GM19455 (cell line): ENCODE measurements around the gene SNAPC3.
"Not testable (repeated sequence)": the region's sequence is repeated elsewhere in the genome, so short reads cannot be mapped to it uniquely, and the experiment has no call there.

Source experiments
- ATAC-seq: cut with Tn5 transposase; IDR thresholded peaks from one replicate; pipeline ENCODE4 v1.9.1; 2021; ENCODE audit not compliant: unreplicated experiment

The SNAPC3 gene

DNA sequence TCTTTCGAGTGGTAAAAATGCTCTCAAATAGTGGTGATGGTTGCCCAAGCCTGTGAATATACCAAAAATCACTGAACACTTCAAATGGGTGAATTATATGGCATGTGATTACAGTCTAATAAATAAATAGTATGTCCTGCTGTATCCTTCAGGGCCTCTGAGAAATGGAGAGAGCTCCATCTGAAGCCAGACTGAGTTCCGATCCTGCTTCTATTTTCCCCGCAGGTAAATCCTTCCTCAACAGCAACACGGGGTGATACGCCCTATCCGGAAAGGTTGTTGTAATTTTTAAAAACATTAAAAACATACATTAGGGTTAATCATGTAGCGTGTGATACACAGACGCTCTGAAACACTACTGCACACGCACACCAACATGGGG lies 695 bp upstream of the SNAPC3 start:
- ATAC-seq: no peak

DNA sequence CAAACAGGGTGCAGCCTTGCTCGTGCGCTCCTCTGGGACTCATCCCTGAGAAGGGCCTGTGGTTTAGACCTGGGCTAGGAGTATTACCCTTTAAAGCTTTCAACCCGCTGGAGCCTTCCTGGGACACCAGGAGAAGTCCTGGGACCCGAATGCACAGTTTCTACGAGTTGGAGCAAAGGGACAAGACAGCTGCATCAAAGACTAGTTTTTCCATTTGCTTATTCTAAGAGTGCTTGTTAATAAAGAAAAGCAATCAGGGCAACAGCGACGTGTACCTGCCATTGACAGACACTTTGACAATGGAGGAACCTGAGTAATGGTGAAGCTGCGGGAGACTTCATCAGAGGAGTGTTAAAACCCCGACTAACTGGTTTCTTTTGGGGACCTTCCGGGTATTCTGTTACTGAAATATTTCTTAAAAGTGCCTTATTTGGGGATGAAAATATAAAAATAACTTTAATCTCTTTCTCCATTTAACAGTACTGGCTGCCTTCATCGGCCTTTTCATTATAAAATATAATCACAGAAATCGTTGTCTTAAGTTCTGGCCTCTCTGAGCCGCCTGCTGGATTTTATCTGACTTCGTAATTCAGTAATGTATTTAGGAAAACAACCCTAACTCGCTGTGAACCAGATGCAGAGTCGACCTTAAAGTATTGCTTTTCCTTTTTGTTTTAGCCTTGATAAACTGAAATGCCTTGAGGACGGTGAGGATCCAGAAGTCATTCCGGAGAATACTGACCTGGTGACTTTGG lies 732 bp downstream of the SNAPC3 start:
- peak; percentile 17 for ATAC-seq

DNA sequence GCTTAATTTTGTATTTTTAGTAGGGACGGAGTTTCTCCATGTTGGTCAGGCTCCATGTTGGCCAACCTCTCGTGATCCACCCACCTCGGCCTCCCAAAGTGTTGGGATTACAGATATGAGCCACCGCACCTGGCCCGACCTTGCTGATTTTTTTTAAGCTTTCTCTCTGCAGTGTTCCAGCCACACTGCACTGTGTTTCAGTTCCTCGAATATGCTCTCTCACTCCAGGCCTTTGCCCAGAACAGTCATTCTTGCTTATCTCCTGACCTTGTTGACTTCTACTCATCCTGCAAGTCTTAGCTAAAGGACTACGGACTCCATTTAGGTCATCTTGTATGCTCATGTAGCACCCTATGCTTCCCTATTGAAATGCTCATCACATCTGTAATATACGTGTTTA lies 3.3 kb downstream of the SNAPC3 start:
- peak; percentile 30 for ATAC-seq

DNA sequence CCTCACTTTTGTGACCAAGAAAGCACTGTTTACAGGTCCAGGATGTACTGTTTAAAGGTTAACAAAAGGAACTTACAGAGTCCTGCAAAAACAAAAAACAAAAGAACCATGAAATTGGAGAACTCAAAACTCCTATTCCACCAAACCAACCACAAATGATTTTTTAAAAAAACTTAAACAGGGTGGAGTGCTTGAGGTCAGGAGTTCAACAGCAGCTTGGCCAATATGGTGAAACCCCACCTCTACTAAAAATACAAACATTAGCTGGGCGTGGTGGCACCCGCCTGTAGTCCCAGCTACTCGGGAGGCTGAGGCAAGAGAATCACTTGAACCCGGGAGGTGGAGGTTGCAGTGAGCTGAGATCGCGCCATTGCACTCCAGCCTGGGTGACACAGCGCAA lies 5.0 kb downstream of the SNAPC3 start:
- ATAC-seq: not testable (repeated sequence)

DNA sequence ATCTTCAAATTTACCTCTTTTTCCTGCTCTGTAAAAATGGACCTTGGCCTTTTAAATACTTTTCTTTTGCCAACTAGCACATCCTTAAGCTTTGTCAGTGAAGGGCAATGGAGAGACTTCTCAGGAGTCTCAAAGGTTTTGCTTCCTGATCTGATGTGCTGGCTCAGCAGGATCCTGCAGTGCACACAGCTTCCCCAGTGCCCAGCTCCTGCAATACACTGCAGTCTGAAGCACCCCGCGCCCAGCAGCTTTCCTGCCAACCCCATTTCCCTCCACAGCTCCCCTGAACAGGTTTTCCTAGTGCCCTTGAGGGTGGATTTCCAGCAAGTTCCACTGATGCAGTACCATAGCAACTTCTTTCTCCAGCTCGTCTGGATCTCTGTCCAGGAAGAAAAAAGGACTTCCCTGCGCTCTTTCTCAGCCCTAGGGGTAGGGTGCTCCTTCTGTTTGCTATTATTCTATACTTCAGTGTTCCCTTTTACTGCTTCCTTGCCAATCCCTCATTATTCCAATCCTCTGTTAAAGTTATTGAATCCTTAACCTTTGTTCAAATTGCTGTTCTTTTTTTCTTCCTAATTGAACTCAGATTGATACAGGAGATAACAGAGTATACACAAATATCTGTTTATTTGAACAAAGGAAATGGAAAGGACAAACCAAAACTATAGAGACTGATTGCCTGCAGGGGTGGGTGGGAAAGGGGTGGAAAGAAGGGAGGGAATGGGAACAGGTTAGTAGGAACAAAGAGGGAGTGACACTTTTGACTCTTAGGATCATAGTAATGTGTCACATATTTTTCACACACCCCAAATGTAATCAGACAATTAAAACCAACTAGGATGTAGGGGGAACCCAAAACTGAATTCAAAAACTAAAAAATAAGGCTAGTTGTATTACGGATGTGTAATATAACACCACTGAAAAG lies 8.5 kb downstream of the SNAPC3 start:
- no peak for ATAC-seq

DNA sequence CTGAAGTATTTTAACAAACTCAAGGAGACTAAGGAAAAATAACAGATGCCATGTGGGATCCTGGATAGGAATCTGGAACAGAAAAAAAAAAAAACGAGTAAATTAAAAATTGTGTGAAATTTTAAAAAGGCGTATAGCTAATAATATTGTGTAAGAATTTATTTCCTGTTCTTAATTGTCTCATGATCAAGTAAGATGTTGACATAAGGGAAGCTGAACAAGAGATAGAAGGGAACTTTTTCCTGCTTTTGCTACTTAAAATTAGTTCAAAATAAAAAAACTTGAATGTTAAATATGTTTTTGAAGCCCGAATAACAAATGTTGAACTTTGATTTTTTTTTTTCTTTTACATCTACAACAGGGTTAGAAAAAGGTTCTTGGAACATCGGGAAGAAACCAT lies 10.5 kb downstream of the SNAPC3 start:
- no peak for ATAC-seq

DNA sequence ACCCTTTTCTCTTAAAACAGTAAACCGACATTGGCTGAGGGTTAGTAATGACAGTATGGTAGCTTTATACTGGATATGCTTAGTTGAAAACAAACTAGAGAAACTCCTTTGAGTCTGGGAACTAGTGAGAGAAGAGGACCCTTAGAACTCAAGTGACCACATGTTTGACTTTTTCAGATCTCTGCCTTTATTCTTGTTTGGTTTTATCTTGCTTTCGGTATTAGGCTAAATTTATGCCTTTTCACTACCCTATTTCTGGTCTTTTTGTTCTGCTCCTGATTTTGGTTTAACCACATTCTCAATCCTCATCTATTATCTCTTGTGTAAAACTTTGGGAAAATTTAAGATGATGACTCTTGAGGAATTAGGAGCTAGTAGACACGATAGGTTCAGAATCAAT lies 11.0 kb downstream of the SNAPC3 start:
- no peak for ATAC-seq

DNA sequence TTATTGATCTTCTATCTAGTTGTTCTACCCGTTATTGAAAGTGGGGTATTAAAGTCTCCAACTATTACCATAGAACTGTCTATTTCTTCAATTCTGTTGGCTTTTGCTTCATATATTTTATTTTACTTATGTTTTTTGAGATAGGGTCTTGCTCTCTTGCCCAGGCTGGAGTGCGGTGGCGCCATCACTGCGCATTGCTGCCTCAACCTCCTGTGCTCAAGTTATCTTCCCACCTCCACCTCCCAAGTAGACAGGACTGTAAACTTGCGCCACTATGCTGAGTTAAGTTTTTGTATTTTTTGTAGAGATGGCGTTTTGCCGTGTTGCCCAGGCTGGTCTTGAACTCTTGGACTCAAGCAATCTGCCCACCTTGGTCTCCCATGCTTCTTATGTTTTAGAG lies 16.2 kb downstream of the SNAPC3 start:
- ATAC-seq: no peak

DNA sequence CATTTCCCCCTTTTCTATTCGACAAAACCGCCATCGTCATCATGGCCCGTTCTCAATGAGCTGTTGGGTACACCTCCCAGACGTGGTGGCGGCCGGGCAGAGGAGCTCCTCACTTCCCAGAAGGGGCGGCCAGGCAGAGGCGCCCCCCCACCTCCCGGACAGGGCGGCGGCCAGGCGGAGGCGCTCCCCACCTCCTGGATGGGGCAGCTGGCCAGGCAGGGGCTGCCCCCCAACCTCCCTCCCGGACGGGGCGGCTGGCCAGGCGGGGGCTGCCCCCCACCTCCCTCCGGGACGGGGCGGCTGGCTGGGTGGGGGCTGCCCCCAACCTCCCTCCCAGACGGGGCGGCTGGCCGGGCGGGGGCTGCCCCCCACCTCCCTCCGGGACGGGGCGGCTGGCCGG lies 19.2 kb downstream of the SNAPC3 start:
- not testable (repeated sequence) for ATAC-seq

DNA sequence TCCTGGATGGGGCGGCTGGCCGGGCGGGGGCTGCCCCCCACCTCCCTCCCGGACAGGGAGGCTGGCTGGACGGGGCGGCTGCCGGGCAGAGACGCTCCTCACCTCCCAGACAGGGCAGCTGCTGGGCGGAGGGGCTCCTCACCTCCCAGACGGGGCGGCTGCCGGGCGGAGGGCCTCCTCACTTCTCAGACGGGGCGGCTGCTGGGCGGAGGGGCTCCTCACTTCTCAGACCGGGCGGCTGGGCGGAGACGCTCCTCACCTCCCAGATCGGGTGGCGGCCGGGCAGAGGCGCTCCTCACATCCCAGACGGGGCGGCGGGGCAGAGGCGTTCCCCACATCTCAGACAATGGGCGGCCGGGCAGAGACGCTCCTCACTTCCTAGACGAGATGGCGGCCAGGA lies 19.6 kb downstream of the SNAPC3 start:
- not testable (repeated sequence) for ATAC-seq

DNA sequence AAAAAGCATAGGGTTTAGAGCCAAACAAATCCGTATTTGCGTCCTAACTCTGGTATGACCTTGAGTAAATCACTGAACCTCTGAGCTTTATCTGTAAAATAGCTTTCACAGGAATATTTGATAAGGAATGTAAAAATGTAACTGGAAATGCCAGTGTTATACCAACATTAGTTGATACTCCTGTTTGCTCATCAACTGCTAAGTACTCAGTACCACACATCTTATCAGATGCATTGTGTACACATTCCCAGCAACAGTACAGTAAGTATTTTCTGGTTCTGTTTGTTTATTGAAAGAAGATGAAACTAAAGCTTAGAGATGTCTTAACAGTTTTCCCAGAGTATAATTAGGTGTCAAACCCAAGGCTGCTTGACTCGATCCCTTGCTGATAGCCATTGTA lies 21.5 kb downstream of the SNAPC3 start:
- ATAC-seq: no peak

DNA sequence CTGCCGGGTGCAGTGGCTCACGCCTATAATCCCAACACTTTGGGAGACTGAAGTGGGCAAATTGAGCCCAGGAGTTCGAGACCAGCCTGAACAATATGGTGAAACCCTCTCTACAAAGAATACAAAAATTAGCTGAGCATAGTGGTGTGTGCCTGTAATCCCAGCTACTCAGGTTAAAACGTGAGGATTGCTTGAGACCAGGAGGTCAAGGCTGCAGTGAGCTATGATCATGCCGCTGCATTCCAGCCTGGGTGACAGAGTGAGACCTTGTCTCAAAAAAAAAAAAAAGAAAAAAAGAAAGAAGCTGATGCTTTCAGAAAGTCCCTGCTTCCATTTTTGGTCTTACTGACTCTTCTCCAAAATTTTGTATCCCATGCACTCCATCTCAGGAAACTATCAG lies 31.3 kb downstream of the SNAPC3 start:
- ATAC-seq: no peak

DNA sequence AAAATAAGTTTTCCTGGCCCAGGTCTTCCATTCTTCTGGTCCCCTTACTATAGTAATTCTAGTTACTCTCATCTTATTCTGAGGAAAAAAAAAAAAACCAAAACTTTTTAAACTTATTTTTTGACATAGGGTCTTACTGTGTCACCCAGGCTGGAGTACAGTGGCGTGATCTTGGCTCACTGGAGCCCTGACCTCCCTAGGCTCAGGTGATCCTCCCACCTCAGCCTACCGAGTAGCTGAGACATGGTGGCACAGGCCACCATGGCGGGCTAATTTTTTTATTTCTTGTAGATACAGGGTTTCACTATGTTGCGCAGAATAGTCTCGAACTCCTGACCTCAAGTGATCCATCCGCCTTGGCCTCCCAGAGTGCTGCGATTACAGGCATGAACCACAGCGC lies 38.4 kb downstream of the SNAPC3 start:
- ATAC-seq: no peak

DNA sequence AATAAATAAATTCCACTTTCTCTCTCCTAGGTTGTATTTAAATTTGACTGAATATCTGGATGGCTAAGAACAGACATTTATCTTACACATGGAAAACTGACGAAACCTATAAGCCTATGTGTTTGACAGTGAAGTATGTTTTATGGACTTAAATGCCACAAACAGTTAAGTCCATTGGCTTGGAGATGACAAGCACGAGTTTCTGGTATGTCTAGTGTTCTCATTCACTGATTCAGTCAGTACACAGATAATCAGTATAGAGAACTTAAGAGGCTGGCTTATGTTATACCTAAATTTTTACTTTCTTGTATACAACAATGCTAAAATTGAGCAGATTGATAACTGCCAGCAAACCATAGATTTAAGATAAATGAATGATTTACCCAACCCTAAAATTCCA lies 38.9 kb downstream of the SNAPC3 start:
- ATAC-seq: no peak

DNA sequence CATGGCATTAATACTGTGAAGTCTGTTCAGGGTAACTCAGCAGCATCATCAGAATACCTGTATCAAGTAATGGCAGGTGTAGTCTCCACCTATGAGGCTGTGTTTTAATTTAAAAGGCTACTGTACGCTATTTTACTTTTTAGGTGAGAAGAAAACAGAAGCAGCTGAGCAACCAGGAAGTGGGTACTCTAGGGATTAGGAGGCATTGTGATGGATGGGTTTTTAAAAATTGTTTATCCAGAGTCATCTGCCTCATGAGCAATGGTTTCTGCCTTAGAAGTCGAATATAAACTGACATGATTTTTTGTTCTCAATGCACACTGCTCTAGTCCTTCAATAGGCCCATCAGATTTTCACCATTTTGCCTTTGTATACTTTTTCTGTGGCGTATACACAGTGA lies 45.5 kb downstream of the SNAPC3 start:
- ATAC-seq: no peak

DNA sequence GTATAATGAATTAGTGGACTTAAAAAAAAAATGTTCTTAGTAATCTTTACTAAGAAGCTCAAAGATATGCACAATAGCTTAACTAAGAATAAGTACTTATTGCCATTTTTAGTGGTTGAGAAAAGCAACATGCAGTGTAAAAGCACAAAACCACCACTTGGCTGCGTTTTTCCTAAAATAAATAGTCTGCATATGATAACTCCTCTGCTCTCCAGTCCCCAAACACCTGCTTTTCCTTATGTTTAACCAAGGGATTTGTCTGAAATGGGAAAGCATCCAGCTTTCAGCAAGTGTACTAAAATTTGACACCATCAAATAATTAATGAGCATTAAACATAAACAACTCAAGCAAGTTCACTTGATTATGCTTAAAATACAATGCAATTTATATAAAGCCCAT lies 46.7 kb downstream of the SNAPC3 start:
- ATAC-seq: no peak

DNA sequence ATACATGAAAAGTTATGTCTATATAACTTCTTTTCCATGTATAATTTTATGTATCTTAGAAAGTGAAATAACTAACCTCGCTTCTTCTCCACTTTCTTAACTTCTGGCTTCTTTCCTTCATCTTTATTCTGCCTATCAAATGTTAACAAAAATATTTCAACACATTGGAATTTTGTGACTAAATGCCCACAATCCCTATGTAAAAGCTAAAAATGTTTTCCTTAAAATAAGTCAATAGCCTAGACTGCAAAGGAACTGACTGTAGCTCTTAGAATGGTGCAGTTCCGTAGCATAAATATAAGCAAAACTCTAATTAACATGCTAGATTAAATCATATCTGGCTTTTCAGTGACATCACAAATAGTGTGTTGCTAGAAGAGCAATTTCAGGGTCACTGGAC lies 47.2 kb downstream of the SNAPC3 start:
- ATAC-seq: no peak

DNA sequence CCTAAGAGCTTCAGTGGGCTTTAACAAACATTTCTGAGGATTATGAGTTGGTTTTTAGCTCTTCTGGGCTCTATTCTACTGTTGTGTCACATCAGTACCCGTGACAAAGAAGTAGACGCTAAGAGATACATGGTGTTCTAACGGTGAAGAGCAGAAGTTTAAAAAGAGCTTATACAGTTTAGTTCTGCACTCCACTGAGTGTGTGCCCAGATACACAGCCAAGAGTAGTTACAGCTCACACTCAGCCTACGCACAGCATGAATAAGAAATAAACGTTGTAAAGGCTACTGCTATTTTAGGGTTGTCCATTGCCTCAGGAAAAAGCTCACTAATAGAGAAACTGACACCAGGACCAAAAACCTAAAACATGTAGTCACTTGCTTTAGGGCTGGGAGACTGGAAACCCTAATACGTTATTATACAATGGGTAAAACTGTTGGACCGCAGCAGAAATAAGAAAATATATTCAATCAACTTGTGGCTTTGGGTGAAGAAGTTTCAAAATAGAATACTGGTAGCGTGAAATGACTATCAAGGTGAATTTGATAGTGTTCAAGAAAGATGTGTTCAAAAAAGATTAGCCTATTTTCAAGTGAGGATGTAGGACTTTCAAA lies 53.4 kb downstream of the SNAPC3 start:
- ATAC-seq: no peak

DNA sequence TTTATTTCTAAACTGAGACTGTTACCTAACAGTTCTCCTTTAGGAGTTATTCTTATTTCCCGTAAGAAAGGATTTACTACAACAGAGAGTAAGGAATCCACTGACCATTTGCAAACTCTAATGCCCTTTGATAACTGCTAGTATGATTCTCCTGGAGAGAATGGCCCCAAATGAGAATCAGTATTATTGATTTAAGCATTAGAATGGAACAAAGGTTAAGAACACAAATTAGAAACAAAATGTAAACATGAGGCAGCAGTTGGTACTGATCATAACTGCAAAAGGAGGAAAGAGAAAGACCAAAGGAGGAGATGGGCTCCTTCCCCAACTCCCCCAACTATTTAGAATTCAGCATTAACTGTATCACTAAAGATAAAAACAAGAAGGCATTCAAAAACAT lies 57.4 kb downstream of the SNAPC3 start:
- no peak for ATAC-seq

DNA sequence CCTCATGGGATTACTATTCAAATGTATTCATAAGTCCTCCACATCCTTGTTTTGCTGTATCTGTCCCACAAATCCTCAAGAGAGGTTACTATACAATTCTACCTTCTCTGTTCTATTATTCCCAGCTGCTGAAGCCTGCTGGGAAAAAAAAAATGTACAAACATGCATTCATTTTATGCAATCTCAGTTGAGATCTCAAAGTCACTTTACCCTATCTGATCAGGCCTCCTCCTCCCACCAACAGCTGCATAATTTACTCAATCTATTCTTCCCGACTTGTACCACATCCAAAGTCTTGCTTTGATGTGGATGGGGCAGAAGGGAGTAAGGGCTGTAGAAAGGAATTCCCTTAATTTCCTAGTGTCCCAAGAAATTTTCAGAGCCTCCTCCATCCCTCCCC lies 59.5 kb downstream of the SNAPC3 start:
- no peak for ATAC-seq

DNA sequence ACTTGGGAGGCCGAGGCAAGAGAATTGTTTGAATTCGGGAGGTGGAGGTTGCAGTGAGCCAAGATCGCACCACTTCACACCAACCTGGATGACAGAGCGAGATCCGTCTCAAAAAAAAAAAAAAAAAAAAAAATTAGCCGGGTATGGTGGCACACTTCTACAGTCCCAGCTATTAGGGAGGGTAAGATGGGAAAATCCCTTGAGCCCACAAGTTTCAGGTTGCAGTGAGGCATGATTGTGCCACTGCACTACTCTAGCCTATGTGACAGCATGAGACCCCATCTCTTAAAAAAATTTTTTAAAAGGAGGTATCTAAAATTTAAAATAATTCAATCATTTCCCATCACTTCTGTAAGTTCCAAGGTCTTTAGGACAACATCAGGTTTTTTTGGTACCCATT lies 62.1 kb downstream of the SNAPC3 start:
- no peak for ATAC-seq
